ENCODE data around the gene MEGF11.

The MEGF11 gene

GRCh38 chr15:65930134-65930533 is 323.4 kb downstream of the MEGF11 start:
- no peak for DNase-seq (ENCODE audit: extremely low spot score)
- ChIA-PET POLR2A (no interaction called here), CTCF (no interaction called here)
- TF ChIP-seq ARNT (IDR thresholded peaks at IDR 0.05) (no peak), ZNF384 (IDR thresholded peaks at IDR 0.05) (no peak), SP1 (IDR thresholded peaks at IDR 0.05) (no peak), NFRKB (IDR thresholded peaks at IDR 0.05) (no peak), FOXK2 (IDR thresholded peaks at IDR 0.05) (no peak), ELF4 (IDR thresholded peaks at IDR 0.05) (no peak), TARDBP (IDR thresholded peaks at IDR 0.05) (no peak), L3MBTL2 (conservative IDR thresholded peaks at IDR 0.05) (no peak), SUZ12 (IDR thresholded peaks at IDR 0.05) (no peak), FOXM1 (IDR thresholded peaks at IDR 0.05; ENCODE audit: borderline replicate concordance) (no peak), LEF1 (IDR thresholded peaks at IDR 0.05; ENCODE audit: borderline replicate concordance) (no peak), FOXA1 (IDR thresholded peaks at IDR 0.05) (no peak), HDGF (IDR thresholded peaks at IDR 0.05; ENCODE audit: borderline replicate concordance) (no peak), CTBP1 (IDR thresholded peaks at IDR 0.05; ENCODE audit: borderline replicate concordance) (no peak), PKNOX1 (IDR thresholded peaks at IDR 0.05) (no peak), BHLHE40 (IDR thresholded peaks at IDR 0.05; ENCODE audit: borderline replicate concordance) (no peak)

- POLR2A ChIA-PET: no interaction called here
- DNase-seq (ENCODE audit: extremely low spot score): no peak
- CTCF ChIA-PET: interaction anchor here (0.7 to 1.0 kb wide), 4 partner anchors 16 to 270 kb away, joined by 3 read pairs; no protein-coding TSS in a partner anchor
- TF ChIP-seq L3MBTL2 (conservative IDR thresholded peaks at IDR 0.05) (no peak), TARDBP (IDR thresholded peaks at IDR 0.05) (no peak), ELF4 (IDR thresholded peaks at IDR 0.05) (no peak), PKNOX1 (IDR thresholded peaks at IDR 0.05) (no peak), FOXK2 (IDR thresholded peaks at IDR 0.05) (no peak), ARNT (IDR thresholded peaks at IDR 0.05) (no peak), LEF1 (IDR thresholded peaks at IDR 0.05; ENCODE audit: borderline replicate concordance) (no peak), NFRKB (IDR thresholded peaks at IDR 0.05) (no peak), CTBP1 (IDR thresholded peaks at IDR 0.05; ENCODE audit: borderline replicate concordance) (no peak), SP1 (IDR thresholded peaks at IDR 0.05) (no peak), HDGF (IDR thresholded peaks at IDR 0.05; ENCODE audit: borderline replicate concordance) (no peak), SUZ12 (IDR thresholded peaks at IDR 0.05) (no peak), FOXA1 (IDR thresholded peaks at IDR 0.05) (no peak)
Observed at GRCh38 chr15:65929573-65929972, 324.0 kb downstream of the MEGF11 start.

- POLR2A ChIA-PET: no interaction called here
- TF ChIP-seq ARNT (IDR thresholded peaks at IDR 0.05) (no peak), ZNF384 (IDR thresholded peaks at IDR 0.05) (no peak)
- no peak for DNase-seq (ENCODE audit: extremely low spot score)
- CTCF ChIA-PET: no interaction called here
Observed at GRCh38 chr15:65927545-65927944, 326.0 kb downstream of the MEGF11 start.

GRCh38 chr15:65926899-65927298 is 326.7 kb downstream of the MEGF11 start:
- POLR2A ChIA-PET: no interaction called here
- no peak for DNase-seq (ENCODE audit: extremely low spot score)
- CTCF ChIA-PET: no interaction called here
- TF ChIP-seq PKNOX1 (IDR thresholded peaks at IDR 0.05): no peak
- no peak for TF ChIP-seq LEF1 (IDR thresholded peaks at IDR 0.05; ENCODE audit: borderline replicate concordance)
- no peak for TF ChIP-seq ELF4 (IDR thresholded peaks at IDR 0.05)
- TF ChIP-seq ARNT (IDR thresholded peaks at IDR 0.05): no peak
- TF ChIP-seq NFRKB (IDR thresholded peaks at IDR 0.05): no peak
- TF ChIP-seq FOXK2 (IDR thresholded peaks at IDR 0.05): no peak
- TF ChIP-seq HDGF (IDR thresholded peaks at IDR 0.05; ENCODE audit: borderline replicate concordance): no peak
- no peak for TF ChIP-seq L3MBTL2 (conservative IDR thresholded peaks at IDR 0.05)
- no peak for TF ChIP-seq CTBP1 (IDR thresholded peaks at IDR 0.05; ENCODE audit: borderline replicate concordance)
- no peak for TF ChIP-seq FOXM1 (IDR thresholded peaks at IDR 0.05; ENCODE audit: borderline replicate concordance)
- no peak for TF ChIP-seq BHLHE40 (IDR thresholded peaks at IDR 0.05; ENCODE audit: borderline replicate concordance)
- no peak for TF ChIP-seq TARDBP (IDR thresholded peaks at IDR 0.05)
- TF ChIP-seq SP1 (IDR thresholded peaks at IDR 0.05): no peak
- no peak for TF ChIP-seq ZNF384 (IDR thresholded peaks at IDR 0.05)
- no peak for TF ChIP-seq SUZ12 (IDR thresholded peaks at IDR 0.05)
- no peak for TF ChIP-seq FOXA1 (IDR thresholded peaks at IDR 0.05)

GRCh38 chr15:65926459-65926858 is 327.1 kb downstream of the MEGF11 start:
- CTCF ChIA-PET: no interaction called here

GRCh38 chr15:65925338-65925737 is 328.2 kb downstream of the MEGF11 start:
- TF ChIP-seq SUZ12 (IDR thresholded peaks at IDR 0.05) (no peak), FOXM1 (IDR thresholded peaks at IDR 0.05; ENCODE audit: borderline replicate concordance) (no peak), ZNF384 (IDR thresholded peaks at IDR 0.05) (no peak), HDGF (IDR thresholded peaks at IDR 0.05; ENCODE audit: borderline replicate concordance) (no peak), NFRKB (IDR thresholded peaks at IDR 0.05) (no peak), CTBP1 (IDR thresholded peaks at IDR 0.05; ENCODE audit: borderline replicate concordance) (no peak), TARDBP (IDR thresholded peaks at IDR 0.05) (no peak), LEF1 (IDR thresholded peaks at IDR 0.05; ENCODE audit: borderline replicate concordance) (no peak), ELF4 (IDR thresholded peaks at IDR 0.05) (no peak), L3MBTL2 (conservative IDR thresholded peaks at IDR 0.05) (no peak), SP1 (IDR thresholded peaks at IDR 0.05) (no peak), BHLHE40 (IDR thresholded peaks at IDR 0.05; ENCODE audit: borderline replicate concordance) (no peak), ARNT (IDR thresholded peaks at IDR 0.05) (no peak), FOXA1 (IDR thresholded peaks at IDR 0.05) (no peak), PKNOX1 (IDR thresholded peaks at IDR 0.05) (no peak), FOXK2 (IDR thresholded peaks at IDR 0.05) (no peak)
- ChIA-PET CTCF (no interaction called here), POLR2A (no interaction called here)
- no peak for DNase-seq (ENCODE audit: extremely low spot score)

More at GRCh38 chr15:65926459-65926858, 327.1 kb downstream of the MEGF11 start:
- POLR2A ChIA-PET: no interaction called here
- DNase-seq (ENCODE audit: extremely low spot score): no peak
- TF ChIP-seq FOXM1 (IDR thresholded peaks at IDR 0.05; ENCODE audit: borderline replicate concordance) (no peak), HDGF (IDR thresholded peaks at IDR 0.05; ENCODE audit: borderline replicate concordance) (no peak), BHLHE40 (IDR thresholded peaks at IDR 0.05; ENCODE audit: borderline replicate concordance) (no peak), LEF1 (IDR thresholded peaks at IDR 0.05; ENCODE audit: borderline replicate concordance) (no peak), CTBP1 (IDR thresholded peaks at IDR 0.05; ENCODE audit: borderline replicate concordance) (no peak), ELF4 (IDR thresholded peaks at IDR 0.05) (no peak), ARNT (IDR thresholded peaks at IDR 0.05) (no peak), SP1 (IDR thresholded peaks at IDR 0.05) (no peak), FOXK2 (IDR thresholded peaks at IDR 0.05) (no peak)
